WTC11 (cell line): ENCODE results near the gene NDUFV3.

Source experiments
- ATF2 ChIP-seq: sonication (generic); formaldehyde crosslinking; IDR thresholded peaks from 2 replicates; pipeline ENCODE4 v1.8.1; 2022; ENCODE audit warnings: low read depth, missing genetic modification reagents, borderline replicate concordance
- CREM ChIP-seq: sonication (generic); formaldehyde crosslinking; IDR thresholded peaks from 2 replicates; pipeline ENCODE4 v1.8.1; 2022; ENCODE audit warnings: mild to moderate bottlenecking, missing genetic modification reagents, moderate library complexity
- CTCF ChIP-seq: fragments of 200-600 bp; IDR thresholded peaks from 2 replicates; pipeline ENCODE4 v1.8.0; 2022; ENCODE audit warnings: antibody characterized with exemption
- IRF2 ChIP-seq: sonication (generic); formaldehyde crosslinking; IDR thresholded peaks from 2 replicates; pipeline ENCODE4 v1.8.0; 2022; ENCODE audit warnings: low read depth, missing genetic modification reagents, borderline replicate concordance
- NR1H2 ChIP-seq: sonication (generic); formaldehyde crosslinking; IDR thresholded peaks from 2 replicates; pipeline ENCODE4 v1.9.0; 2021; ENCODE audit warnings: mild to moderate bottlenecking, moderate library complexity, missing genetic modification reagents
- PRRX2 ChIP-seq: fragments of 250-450 bp; sonication (Bioruptor Pico); IDR thresholded peaks from 2 replicates; pipeline ENCODE4 v1.8.0; 2021; ENCODE audit warnings: mild to moderate bottlenecking
- TF ChIP-seq, protein P1 (sequence below): sonication (generic); formaldehyde crosslinking; IDR thresholded peaks from 2 replicates; pipeline ENCODE4 v1.8.0; 2023; ENCODE audit warnings: missing genetic modification reagents
- TF ChIP-seq, protein P2 (sequence below): sonication (generic); formaldehyde crosslinking; conservative IDR thresholded peaks from 2 replicates; pipeline ENCODE4 v1.8.1; 2022; ENCODE audit warnings: mild to moderate bottlenecking, missing genetic modification reagents

- TF ChIP-seq CTCF, result no peak
- TF ChIP-seq ATF2 (CRISPR knock-in tag), result no peak
- TF ChIP-seq, protein P1, sequence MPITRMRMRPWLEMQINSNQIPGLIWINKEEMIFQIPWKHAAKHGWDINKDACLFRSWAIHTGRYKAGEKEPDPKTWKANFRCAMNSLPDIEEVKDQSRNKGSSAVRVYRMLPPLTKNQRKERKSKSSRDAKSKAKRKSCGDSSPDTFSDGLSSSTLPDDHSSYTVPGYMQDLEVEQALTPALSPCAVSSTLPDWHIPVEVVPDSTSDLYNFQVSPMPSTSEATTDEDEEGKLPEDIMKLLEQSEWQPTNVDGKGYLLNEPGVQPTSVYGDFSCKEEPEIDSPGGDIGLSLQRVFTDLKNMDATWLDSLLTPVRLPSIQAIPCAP (CRISPR knock-in tag), result no peak
- TF ChIP-seq CREM (CRISPR knock-in tag), result no peak
- TF ChIP-seq, protein P2, sequence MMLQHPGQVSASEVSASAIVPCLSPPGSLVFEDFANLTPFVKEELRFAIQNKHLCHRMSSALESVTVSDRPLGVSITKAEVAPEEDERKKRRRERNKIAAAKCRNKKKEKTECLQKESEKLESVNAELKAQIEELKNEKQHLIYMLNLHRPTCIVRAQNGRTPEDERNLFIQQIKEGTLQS (CRISPR knock-in tag), result no peak
- no peak for TF ChIP-seq IRF2 (CRISPR knock-in tag)
- no peak for TF ChIP-seq PRRX2 (CRISPR knock-in tag)
- TF ChIP-seq NR1H2 (CRISPR knock-in tag), result no peak
Measured at GRCh38 chr21:42853621-42854020, 39.5 kb upstream of the NDUFV3 start.
